ENCODE data around the gene EPHA3. TPM values are rescaled to one million over a fixed set of nuclear protein-coding genes. Genes with fewer than 3 reads are reported as not detected.

The EPHA3 gene
- total and polyA plus RNA-seq, 12 donors = 1.3 to 7.5 (median 4.4) TPM

- WGBS, 2 donors = 58 to 60% methylated on average over 2 of the region's 2 CpGs
- H3K4me1 ChIP-seq = peaks cover 0 to 7% (median 0%) of the 10 kb centered on the region in 9 donors
- no peaks in the 10 kb centered on the region for H3K27me3 ChIP-seq
- no peak overlapping the region for H3K27ac ChIP-seq
- no peaks in the 10 kb centered on the region for H3K36me3 ChIP-seq
- DNase-seq = no peak
- no peak overlapping the region for H3K4me3 ChIP-seq
- ATAC-seq = no peak
- H3K9me3 ChIP-seq = no peaks in the 10 kb centered on the region
- TF ChIP-seq, protein P1, sequence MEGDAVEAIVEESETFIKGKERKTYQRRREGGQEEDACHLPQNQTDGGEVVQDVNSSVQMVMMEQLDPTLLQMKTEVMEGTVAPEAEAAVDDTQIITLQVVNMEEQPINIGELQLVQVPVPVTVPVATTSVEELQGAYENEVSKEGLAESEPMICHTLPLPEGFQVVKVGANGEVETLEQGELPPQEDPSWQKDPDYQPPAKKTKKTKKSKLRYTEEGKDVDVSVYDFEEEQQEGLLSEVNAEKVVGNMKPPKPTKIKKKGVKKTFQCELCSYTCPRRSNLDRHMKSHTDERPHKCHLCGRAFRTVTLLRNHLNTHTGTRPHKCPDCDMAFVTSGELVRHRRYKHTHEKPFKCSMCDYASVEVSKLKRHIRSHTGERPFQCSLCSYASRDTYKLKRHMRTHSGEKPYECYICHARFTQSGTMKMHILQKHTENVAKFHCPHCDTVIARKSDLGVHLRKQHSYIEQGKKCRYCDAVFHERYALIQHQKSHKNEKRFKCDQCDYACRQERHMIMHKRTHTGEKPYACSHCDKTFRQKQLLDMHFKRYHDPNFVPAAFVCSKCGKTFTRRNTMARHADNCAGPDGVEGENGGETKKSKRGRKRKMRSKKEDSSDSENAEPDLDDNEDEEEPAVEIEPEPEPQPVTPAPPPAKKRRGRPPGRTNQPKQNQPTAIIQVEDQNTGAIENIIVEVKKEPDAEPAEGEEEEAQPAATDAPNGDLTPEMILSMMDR (IDR thresholded peaks at IDR 0.05) = no peak
- intact Hi-C loops (cut with DNase I) = no loop called here
Measured at GRCh38 chr3:89300526-89300925, 193.1 kb downstream of the EPHA3 start.

DNA sequence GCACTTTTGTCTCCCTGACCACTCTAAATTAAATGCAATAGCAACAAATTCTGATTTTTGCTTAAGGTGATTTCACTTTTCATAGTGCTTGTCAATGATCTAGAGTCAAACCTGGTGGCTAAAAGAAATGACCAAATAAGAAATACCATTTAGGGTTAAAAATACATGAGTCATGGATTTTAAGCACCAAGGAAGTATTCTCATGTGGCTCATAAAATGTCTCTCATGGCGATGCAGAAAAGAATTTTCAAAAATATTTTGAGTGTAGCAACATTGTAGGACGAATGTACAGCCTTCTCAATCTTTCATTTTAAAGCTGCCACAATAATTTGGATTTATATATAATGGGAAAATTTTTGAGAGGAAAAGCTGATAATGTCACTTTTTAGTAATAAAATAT, 193.6 kb downstream of the EPHA3 start:
- TF ChIP-seq, protein P1 (IDR thresholded peaks at IDR 0.05) = no peak
- WGBS, 2 donors = 48 to 62% methylated on average over 2 of the region's 2 CpGs
- intact Hi-C loops (cut with DNase I) = no loop called here
- no peaks in the 10 kb centered on the region for H3K9me3 ChIP-seq
- DNase-seq (no peak), ATAC-seq (no peak)
- H3K4me1 ChIP-seq = peaks cover 0 to 7% (median 0%) of the 10 kb centered on the region in 9 donors
- H3K36me3 ChIP-seq = no peaks in the 10 kb centered on the region
- H3K4me3 ChIP-seq = no peak overlapping the region
- H3K27me3 ChIP-seq = no peaks in the 10 kb centered on the region
- H3K27ac ChIP-seq = no peak overlapping the region

GRCh38 chr3:89303701-89304100, 196.3 kb downstream of the EPHA3 start:
- Histone ChIP-seq H3K27ac (no peak overlapping the region), H3K27me3 (no peaks in the 10 kb centered on the region), H3K4me3 (no peak overlapping the region), H3K36me3 (no peaks in the 10 kb centered on the region), H3K4me1 (peaks cover 0 to 7% (median 0%) of the 10 kb centered on the region in 9 donors), H3K9me3 (no peaks in the 10 kb centered on the region)
- DNase-seq = no peak
- TF ChIP-seq, protein P1 (IDR thresholded peaks at IDR 0.05) = no peak
- intact Hi-C loops (cut with DNase I) = no loop called here
- peak in 2 of 8 donors; percentile 26 to 29 for ATAC-seq

DNA sequence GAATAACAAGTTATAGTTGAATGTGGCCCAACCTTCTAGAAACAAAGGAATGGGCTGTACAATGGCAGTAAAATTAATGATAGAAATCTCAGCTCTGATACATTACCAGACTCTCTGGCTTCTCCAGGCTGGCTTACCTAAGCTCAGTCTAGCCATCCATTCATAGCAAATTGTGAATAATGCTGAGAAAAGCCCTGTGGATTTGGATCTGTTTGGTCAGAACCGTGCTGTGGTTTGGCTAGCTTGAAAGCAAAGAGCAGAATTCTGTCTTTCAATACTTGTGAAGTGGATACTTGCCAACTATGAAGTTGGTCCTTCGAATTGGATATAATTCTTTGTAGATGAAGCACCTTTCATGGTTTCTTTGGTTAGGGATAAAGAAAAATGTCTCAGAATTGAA, 199.1 kb downstream of the EPHA3 start:
- no peaks in the 10 kb centered on the region for H3K27me3 ChIP-seq
- DNase-seq (no peak), ATAC-seq (no peak)
- no peak overlapping the region for H3K27ac ChIP-seq
- H3K36me3 ChIP-seq = no peaks in the 10 kb centered on the region
- intact Hi-C loops (cut with DNase I) = no loop called here
- 80 to 86% methylated on average over 2 of the region's 2 CpGs for WGBS, 2 donors
- TF ChIP-seq, protein P1 (IDR thresholded peaks at IDR 0.05) = no peak
- no peaks in the 10 kb centered on the region for H3K4me1 ChIP-seq
- no peak overlapping the region for H3K4me3 ChIP-seq
- H3K9me3 ChIP-seq = no peaks in the 10 kb centered on the region
